OCI-LY1 (cell line): Measurements from ENCODE around the gene ICE2.

Experiments
- EZH2 ChIP-seq: fragments of 200-600 bp; sonication (generic), shearing (Covaris generic); IDR thresholded peaks from 2 replicates; pipeline ENCODE4 v1.8.0; 2017; ENCODE audit warnings: borderline replicate concordance, mixed run types, mild to moderate bottlenecking, antibody characterized with exemption, low read length, moderate library complexity, mixed read lengths
- TF ChIP-seq, protein P1 (sequence below): fragments of 200-600 bp; sonication (generic), shearing (Covaris generic); IDR thresholded peaks from 2 replicates; pipeline ENCODE4 v1.5.1; 2017; ENCODE audit warnings: mild to moderate bottlenecking, antibody characterized with exemption, low read length, moderate library complexity, mixed read lengths

DNA sequence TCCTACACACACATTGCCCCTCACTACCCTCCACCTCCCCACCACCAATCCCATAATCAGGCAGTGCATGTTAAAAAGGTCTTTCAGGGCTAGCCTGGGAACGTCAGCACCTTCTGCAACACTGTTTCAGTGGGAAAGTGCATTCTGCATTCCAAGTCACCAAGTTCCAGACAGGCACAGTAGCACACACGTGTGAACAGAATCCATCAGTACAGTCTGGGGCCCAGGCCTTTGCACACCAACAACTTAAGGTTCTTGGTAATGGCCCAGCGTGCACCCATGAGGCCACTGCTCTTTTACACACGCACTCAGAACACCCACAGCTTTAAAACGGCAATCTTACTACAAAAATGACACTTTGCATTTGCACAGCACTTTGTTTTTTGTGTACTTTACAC is 82.4 kb downstream of the ICE2 start:
- TF ChIP-seq, protein P1, sequence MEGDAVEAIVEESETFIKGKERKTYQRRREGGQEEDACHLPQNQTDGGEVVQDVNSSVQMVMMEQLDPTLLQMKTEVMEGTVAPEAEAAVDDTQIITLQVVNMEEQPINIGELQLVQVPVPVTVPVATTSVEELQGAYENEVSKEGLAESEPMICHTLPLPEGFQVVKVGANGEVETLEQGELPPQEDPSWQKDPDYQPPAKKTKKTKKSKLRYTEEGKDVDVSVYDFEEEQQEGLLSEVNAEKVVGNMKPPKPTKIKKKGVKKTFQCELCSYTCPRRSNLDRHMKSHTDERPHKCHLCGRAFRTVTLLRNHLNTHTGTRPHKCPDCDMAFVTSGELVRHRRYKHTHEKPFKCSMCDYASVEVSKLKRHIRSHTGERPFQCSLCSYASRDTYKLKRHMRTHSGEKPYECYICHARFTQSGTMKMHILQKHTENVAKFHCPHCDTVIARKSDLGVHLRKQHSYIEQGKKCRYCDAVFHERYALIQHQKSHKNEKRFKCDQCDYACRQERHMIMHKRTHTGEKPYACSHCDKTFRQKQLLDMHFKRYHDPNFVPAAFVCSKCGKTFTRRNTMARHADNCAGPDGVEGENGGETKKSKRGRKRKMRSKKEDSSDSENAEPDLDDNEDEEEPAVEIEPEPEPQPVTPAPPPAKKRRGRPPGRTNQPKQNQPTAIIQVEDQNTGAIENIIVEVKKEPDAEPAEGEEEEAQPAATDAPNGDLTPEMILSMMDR = no peak
- TF ChIP-seq EZH2 = no peak
